Muscle of leg (tissue), 11 donors: Measurements from ENCODE around the gene METTL26. TPM values are rescaled to one million over a fixed set of nuclear protein-coding genes. Genes with fewer than 3 reads are reported as not detected.
"Not testable (repeated sequence)": the region's sequence is repeated elsewhere in the genome, so short reads cannot be mapped to it uniquely, and the experiment has no call there.

Source experiments
- DNase-seq: peaks from one replicate; pipeline ENCODE4 v3.0.0; 2013
- H3K27ac ChIP-seq: one replicate; pipeline ENCODE4 v1.5.1; 2013; ENCODE audit warnings: mild to moderate bottlenecking, low read length, control low read depth
- H3K27me3 ChIP-seq: one replicate; pipeline ENCODE4 v1.6.1; 2013; ENCODE audit warnings: low read length; ENCODE audit not compliant: control insufficient read depth, insufficient read depth
- H3K36me3 ChIP-seq: one replicate; pipeline ENCODE4 v1.6.1; 2013; ENCODE audit warnings: low read length; ENCODE audit not compliant: control insufficient read depth, insufficient read depth
- H3K4me1 ChIP-seq: one replicate; pipeline ENCODE4 v1.6.1; 2013; ENCODE audit warnings: low read length; ENCODE audit not compliant: control insufficient read depth, insufficient read depth
- H3K4me3 ChIP-seq: one replicate; pipeline ENCODE4 v1.5.1; 2013; ENCODE audit warnings: low read length, control low read depth
- H3K9me3 ChIP-seq: replicated peaks from 2 replicates; pipeline ENCODE4 v1.6.1; 2013; ENCODE audit warnings: low read depth, low read length; ENCODE audit not compliant: control insufficient read depth
- WGBS: methylation state at CpG from one replicate; pipeline ENCODE4 v1.1.5; 2013; ENCODE audit warnings: missing lambda C conversion rate; ENCODE audit not compliant: insufficient coverage; 5-methylcytosine and 5-hydroxymethylcytosine counted together
- polyA plus RNA-seq, 8 donors: library from polyadenylated mRNA; unstranded; fragments of 120-200 nt; gene quantifications; one replicate each; pipeline versions ENCODE4 v1.2.1 to v1.2.3, GENCODE V29; 2013; ENCODE audit warnings: inconsistent platforms in 1 of 8, low replicate concordance in 1 of 8; ENCODE audit not compliant: insufficient read length in 8 of 8, insufficient read depth in 1 of 8
- total RNA-seq: library from RNA; stranded (reverse); fragments of 120-200 nt; gene quantifications from one replicate; pipeline ENCODE4 v1.2.4, GENCODE V29; 2013

Gene METTL26
- total and polyA plus RNA-seq, 9 donors: 39.3 to 59.1 (median 42.7) TPM

DNA sequence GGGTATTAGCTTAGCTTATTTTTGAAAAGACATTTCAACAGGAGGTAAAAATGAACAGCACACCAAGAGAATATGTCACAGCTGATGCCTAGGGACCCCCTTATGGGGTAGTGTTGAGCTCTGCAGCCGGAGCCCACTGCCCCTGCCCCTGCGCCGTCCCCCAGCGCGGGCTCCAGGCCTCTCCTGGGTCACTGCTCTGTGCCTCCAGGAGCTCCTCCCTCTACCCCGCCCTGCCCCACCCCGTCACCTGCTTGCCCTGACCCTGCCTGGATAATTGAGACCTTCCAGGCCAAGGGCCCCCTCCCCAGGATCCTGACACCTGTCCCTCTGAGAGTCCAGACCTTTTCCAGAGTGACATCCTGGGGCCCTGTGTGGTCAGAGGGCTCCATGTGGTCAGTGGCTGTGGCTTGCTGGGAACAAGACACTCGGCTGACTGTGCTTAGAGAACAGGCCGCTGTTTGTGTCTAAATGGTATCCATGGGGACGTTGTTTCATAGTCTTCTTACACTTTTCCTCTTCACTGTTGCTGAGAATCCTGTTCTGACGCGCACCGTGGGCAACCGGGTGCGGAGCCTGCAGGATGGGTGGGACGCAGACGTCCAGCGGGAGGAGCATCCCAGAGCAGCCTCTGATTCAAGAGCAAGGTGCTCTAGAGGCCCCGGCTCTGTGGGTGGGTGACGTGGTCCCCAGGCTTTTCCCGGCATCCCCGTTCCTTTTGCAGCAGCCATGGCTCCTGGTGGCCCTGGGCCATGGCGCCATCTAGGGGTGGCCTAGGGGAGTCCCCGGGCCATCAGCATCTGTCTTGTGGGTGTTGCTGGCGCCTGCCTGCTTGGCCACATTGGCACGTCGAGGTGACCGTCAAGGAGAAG is 25.4 kb downstream of the METTL26 start:
- Histone ChIP-seq H3K9me3 (no peaks in the 10 kb centered on the region), H3K4me3 (no peak overlapping the region), H3K27ac (no peak overlapping the region), H3K36me3 (peaks cover 3% of the 10 kb centered on the region), H3K27me3 (no peaks in the 10 kb centered on the region), H3K4me1 (peaks cover 4% of the 10 kb centered on the region)
- no peak for DNase-seq
- WGBS: 69% methylated on average over 22 of the region's 28 CpGs

DNA sequence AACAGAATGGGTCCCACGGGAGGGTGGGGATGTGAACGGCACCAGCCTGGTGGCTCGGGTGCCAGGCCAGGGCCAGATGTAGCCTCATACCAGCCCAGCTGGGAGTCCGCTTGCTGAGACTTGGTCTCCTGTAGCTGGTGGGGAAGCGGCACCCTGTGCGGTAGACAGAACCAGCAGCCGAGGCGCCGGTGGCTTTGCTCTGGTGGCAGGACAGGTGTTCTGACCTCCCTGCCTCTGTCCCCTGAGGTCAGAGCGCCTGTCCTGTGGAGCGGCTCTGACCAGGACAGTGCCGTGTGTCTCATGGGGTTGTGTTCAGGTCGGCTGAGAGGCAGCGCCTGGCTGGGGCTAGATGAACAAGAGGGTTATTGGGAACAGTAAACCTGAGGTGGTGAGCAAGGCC is 26.1 kb downstream of the METTL26 start:
- DNase-seq: no peak

DNA sequence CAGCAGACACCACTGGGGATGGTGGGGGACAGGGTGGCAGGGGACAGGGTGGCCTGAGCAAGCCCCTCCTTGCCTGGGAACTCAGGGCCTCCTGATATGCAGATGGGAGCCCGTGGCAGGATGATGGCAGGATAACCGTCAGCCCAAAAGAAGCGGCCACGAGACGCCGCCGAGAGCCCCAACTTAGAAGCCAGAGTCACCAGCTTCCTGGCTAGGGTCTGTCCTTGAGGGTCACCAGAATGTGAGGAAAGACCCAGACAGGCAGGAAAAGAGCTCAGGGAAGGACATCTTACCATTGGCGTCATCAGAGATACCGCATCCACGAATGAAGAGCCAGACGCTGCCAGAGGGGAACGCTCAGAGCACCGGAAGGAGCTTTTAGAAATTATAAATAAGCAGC is 26.8 kb downstream of the METTL26 start:
- Histone ChIP-seq H3K4me3 (no peak overlapping the region), H3K27ac (no peak overlapping the region), H3K4me1 (peaks cover 4% of the 10 kb centered on the region), H3K36me3 (no peaks in the 10 kb centered on the region), H3K9me3 (peaks cover 4% of the 10 kb centered on the region), H3K27me3 (no peaks in the 10 kb centered on the region)
- WGBS: 86% methylated on average over 10 of the region's 13 CpGs
- DNase-seq: no peak

More for the DNA sequence above, 26.1 kb downstream of the METTL26 start:
- Histone ChIP-seq H3K27me3 (no peaks in the 10 kb centered on the region), H3K4me1 (peaks cover 4% of the 10 kb centered on the region), H3K4me3 (no peak overlapping the region), H3K9me3 (peaks cover 1% of the 10 kb centered on the region), H3K36me3 (peaks cover under 1% of the 10 kb centered on the region), H3K27ac (no peak overlapping the region)
- 85% methylated on average over 11 of the region's 14 CpGs for WGBS

DNA sequence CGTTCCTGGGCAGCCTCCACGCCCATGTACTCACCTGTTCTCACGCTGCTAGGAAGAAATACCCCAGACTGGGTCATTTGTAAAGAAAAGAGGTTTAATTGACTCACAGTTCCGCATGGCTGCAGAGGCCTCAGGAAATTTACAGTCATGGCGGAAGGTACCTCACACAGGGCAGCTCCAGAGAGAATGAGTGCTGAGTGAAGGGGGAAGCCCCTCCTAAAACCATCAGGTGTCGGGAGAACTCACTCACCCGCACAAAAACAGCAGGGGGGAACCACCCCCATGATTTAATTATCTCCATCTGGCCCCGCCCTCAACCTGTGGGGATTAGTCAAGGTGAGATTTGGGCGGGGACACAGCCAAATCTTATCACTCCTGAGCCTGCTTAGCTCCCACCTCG is 28.1 kb downstream of the METTL26 start:
- Histone ChIP-seq H3K9me3 (peaks cover 4% of the 10 kb centered on the region), H3K27me3 (no peaks in the 10 kb centered on the region), H3K27ac (no peak overlapping the region), H3K4me1 (peaks cover 4% of the 10 kb centered on the region), H3K36me3 (no peaks in the 10 kb centered on the region), H3K4me3 (no peak overlapping the region)
- WGBS: 80% methylated on average over 2 of the region's 10 CpGs
- no peak for DNase-seq

DNA sequence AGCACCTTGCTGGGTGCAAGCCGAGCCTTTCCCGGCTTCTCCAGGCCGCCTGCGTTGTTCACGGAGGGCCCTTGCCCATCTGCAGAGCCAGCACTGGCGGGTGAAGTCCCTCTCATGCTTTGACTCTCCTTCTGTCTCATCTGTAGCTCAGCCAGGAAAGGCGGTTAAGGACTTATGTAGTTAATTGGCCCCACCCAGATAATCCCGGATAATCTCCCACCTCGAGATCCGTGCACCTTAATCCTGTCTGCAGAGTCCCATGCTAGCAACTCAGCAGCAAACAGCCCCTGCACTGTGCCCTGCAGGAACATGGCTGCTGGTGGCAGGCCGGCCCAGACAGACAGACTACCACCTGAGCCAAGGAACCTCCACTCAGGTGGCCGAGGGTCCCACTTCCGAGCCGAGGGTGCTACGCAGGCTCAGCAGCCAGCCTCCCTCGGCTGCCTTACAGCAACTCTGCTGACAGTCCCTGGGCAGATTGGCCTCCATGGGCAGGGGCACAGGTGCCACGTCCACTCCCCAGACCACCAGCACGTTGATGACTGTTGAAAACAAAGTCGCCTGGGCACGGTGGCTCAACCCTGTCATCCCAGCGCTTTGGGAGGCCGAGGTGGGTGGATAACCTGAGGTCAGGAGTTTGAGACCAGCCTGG is 29.3 kb downstream of the METTL26 start:
- Histone ChIP-seq H3K4me1 (peaks cover 4% of the 10 kb centered on the region), H3K9me3 (peaks cover 4% of the 10 kb centered on the region), H3K27ac (no peak overlapping the region), H3K4me3 (no peak overlapping the region), H3K36me3 (no peaks in the 10 kb centered on the region), H3K27me3 (no peaks in the 10 kb centered on the region)
- no peak for DNase-seq
- WGBS: 94% methylated on average over 15 of the region's 22 CpGs

DNA sequence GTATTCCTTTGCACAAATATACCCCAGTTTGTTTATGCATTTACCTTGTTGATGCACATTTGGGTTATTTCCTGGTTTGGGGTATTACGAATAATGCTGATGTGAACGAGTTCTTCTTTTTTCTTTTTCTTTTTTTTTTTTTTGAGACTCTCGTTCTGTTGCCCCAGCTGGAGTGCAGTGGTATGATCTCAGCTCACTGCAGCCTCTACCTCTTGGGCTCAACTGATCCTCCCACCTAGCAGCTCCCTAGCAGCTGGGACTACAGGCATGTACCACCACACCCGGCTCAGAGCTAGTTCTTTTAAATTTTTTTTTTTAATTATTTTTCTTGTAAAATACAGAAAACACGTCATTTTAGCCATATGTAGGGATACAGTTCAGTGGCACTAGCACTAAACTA is 32.2 kb downstream of the METTL26 start:
- H3K4me1 ChIP-seq: no peaks in the 10 kb centered on the region
- WGBS: no CpG with 5 or more reads among the region's 5 CpGs

DNA sequence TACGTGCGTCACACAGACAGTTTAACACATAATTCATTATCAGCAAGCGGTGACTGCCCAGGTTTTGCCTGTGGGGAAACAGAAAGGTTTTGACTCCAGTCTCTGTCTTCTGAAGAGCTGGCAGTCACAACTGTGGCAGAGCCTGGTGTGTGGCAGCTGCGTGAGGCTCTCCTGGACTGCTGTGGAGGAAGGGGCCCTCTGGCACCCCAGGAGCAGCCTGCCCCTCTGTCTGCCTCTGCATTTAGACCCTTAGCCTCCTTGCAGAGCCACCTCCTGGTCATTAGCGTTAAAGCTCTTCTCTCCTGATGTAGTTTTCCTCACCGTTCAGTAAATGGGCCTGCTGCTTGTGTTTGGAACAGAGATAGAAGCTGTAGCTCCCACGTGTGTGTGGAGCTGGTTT is 35.3 kb downstream of the METTL26 start:
- H3K4me3 ChIP-seq: no peak overlapping the region
- H3K27ac ChIP-seq: no peak overlapping the region
- peaks cover 5% of the 10 kb centered on the region for H3K4me1 ChIP-seq
- no CpG with 5 or more reads among the region's 7 CpGs for WGBS
- peaks cover 4% of the 10 kb centered on the region for H3K9me3 ChIP-seq
- peaks cover 18% of the 10 kb centered on the region for H3K36me3 ChIP-seq
- no peaks in the 10 kb centered on the region for H3K27me3 ChIP-seq
- DNase-seq: no peak

More for the DNA sequence above, 32.2 kb downstream of the METTL26 start:
- Histone ChIP-seq H3K27me3 (no peaks in the 10 kb centered on the region), H3K9me3 (peaks cover 4% of the 10 kb centered on the region), H3K36me3 (peaks cover 9% of the 10 kb centered on the region), H3K27ac (no peak overlapping the region), H3K4me3 (no peak overlapping the region)
- no peak for DNase-seq

DNA sequence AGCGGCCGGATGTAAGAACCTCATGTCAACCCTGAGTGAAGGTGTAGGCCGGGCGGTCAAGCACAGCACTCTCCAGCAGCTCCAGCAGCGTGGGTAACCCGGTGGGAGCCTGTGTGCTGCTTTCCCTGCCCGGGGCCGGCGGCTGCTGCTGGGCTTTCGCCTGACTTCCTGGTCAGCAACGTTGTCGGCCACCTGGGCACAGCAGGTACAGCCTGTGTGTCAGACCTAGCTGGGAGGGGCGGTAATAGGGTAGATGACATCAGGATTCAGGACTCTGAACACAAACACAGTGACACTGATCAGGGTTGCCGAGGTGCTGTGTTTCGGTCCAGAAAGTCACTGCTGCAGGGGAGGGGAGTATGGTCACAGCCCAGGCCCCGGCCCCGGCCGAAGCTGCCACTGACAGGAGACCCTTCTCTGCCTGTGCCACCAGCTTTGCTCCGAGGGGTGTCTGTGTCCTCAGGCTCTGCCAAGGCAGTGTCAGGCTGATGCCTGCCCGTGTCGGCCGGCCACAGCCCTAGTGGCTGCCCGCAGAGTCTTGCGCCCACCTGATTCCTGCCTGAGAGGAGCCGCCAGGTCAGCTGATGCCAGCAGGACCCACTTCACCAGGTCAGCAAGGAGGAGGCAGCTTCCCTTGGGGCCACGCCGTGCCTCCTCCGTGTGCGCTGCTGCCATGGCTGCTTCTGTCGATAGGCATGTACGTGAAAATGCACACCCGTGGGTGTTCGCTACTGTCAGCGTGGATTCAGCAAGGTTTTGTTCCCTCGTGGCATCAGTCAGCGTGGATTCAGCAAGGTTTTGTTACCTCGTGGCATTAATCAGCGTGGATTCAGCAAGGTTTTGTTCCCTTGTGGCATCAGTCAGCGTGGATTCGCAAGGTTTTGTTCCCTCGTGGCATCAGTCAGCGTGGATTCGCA is 37.0 kb downstream of the METTL26 start:
- H3K36me3 ChIP-seq: peaks cover 18% of the 10 kb centered on the region
- H3K27me3 ChIP-seq: no peaks in the 10 kb centered on the region
- peaks cover 6% of the 10 kb centered on the region for H3K4me1 ChIP-seq
- 98% methylated on average over 37 of the region's 43 CpGs for WGBS
- DNase-seq: no peak
- H3K9me3 ChIP-seq: no peaks in the 10 kb centered on the region
- H3K27ac ChIP-seq: no peak overlapping the region
- no peak overlapping the region for H3K4me3 ChIP-seq

DNA sequence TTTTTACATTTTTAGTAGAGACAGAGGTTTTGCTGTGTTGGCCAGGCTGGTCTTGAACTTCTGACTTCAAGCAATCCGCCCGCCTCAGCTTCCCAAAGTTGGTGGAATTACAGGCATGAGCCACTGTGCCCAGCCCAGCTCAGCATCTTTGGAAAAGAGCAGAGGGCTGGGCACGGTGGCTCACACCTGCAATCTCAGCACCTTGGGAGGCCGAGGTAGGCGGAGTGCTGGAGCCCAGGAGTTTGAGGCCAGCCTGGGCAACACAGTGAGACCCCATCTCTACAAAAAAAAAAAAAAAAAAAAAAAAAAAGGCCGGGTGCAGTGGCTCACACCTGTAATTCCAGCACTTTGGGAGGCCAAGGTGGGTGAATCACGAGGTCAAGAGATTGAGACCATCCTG is 38.5 kb downstream of the METTL26 start:
- H3K9me3 ChIP-seq, DNase-seq, H3K27ac ChIP-seq, H3K4me3 ChIP-seq, H3K27me3 ChIP-seq: not testable (repeated sequence)
- 92% methylated on average over 2 of the region's 7 CpGs for WGBS
- peaks cover 28% of the 10 kb centered on the region for H3K36me3 ChIP-seq
- H3K4me1 ChIP-seq: peaks cover 13% of the 10 kb centered on the region

DNA sequence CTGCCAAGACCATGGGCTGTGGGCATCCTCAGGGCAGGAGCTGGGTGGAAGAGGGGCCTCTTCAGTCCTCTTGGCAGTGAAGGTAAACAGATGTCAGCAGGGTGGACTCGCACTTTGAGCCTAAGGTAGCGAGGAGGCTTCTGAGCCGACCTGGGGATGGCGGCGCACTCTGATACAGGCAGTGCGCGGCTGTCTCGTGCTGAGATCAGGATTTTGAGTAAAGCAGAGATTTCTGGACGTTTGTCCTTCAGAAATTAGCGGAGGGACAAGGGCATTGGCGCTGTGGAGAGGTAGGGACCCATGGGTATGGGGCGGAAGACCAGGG is 39.4 kb downstream of the METTL26 start:
- Histone ChIP-seq H3K4me3 (no peak overlapping the region), H3K9me3 (no peaks in the 10 kb centered on the region), H3K27ac (no peak overlapping the region), H3K27me3 (no peaks in the 10 kb centered on the region), H3K36me3 (peaks cover 32% of the 10 kb centered on the region), H3K4me1 (peaks cover 15% of the 10 kb centered on the region)
- 97% methylated on average over 12 of the region's 12 CpGs for WGBS
- no peak for DNase-seq
